GM19023 (cell line): ENCODE data around the gene KRTAP5-8.
"Not testable (repeated sequence)": the region's sequence is repeated elsewhere in the genome, so short reads cannot be mapped to it uniquely, and the experiment has no call there.

Experiments used
- ATAC-seq: cut with Tn5 transposase; IDR thresholded peaks from one replicate; pipeline ENCODE4 v1.9.1; 2021; ENCODE audit warnings: mild to moderate bottlenecking, moderate library complexity; ENCODE audit not compliant: unreplicated experiment

Gene KRTAP5-8

DNA sequence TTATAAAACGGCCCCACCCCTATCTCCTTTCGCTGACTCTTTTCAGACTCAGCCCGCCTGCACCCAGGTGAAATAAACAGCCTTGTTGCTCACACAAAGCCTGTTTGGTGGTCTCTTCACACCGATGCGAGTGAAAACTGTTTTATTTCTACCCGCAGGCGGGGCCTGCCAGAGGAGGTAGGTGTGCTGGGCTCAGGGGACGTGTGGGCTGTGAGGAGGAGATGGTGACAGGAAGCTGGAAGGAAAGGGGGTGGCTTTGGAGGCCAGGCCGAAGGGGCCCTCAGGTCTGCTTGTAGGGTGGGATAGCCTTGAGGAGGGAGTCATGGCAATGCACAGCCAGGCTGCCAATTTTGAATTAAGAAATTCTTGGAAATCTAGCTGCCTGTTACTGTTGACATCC, 32.0 kb upstream of the KRTAP5-8 start:
- no peak for ATAC-seq

DNA sequence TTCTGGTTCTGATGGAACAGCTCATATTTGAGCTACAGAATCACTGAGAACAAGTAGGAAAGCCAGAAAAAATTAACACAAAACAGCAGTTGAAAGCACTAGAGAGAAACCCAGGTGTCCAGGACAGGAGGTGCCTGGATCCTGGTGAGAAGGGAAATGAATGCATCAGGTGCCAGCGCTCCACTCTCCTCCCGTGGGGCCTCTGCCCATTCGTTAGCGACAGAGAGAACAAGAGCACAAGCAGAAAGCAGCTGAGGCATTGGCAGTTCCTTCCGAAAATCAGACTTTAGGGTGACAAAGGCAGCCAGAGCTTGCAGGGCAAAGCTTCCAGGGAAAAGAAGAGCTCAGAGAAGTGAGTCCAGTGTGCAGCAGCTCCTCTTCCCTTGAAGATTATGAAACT, 30.7 kb upstream of the KRTAP5-8 start:
- ATAC-seq: no peak

DNA sequence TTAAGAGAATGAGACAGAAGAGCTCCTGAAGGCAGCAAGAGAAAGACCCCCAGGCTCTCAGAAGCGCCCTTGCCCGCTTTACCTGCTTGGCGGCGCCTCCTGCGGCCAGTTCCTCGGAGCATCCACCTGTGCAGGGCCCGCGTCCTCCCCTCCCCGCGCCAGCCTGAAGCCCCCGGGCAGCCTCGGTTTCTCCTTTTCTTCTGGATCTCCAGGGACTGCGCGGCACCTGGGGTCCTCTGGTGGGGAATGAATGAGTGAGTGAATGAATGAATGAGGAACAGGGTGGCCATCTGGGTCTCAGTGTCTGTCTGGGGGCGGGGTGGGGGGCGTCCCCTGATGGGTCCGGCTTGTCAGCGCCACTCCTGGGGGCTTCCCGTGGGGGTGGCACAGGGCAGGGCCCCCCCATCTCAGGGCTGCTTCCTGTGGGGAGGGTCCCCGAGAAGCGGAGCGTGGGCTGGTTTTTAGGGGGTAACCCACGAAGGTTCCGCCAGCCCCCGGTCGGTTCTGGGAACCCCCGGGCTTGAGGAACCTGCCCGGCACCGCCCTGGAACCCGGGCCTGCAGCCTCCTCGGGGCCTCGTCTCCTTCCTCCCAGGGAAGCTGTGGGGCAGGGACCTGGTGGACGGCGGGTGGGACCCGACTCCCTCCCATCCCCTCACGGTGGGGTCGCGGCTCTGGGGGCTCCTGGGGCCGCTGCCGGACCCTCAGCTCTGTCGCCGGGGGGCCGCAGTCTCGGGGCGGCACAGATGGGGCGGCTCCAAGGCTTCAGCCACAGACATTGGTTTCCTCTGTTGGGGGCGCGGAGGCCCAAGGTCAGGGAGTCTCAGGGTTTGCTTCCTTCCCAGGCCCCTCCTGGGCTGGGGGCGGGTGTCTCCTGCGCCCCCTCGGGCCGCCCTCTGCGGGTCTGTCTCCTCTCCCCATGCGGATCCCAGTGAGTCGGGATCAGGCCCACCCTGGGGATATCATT, 19.0 kb upstream of the KRTAP5-8 start:
- ATAC-seq: no peak

DNA sequence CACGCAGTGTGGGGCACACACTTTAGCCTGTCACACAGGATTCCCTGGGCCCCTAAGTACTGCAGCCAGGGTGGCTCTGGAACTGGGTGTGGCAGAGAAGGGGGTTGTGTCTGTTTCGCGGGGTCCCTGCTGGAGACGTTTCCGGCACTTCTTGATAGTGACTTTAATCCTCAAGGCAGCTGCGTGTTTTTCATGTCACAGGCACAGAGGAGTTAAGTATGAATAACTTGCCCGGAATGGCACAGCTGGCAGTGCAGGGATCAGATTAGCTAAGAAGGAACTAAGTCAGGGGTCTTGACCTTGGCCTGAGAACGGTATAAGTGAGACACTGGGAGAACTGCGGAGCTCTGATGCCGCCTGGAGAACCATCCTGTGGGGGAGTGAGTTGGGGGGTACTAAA, 18.3 kb upstream of the KRTAP5-8 start:
- ATAC-seq: no peak

GRCh38 chr11:71525188-71525937, 12.5 kb upstream of the KRTAP5-8 start:
- no peak for ATAC-seq

DNA sequence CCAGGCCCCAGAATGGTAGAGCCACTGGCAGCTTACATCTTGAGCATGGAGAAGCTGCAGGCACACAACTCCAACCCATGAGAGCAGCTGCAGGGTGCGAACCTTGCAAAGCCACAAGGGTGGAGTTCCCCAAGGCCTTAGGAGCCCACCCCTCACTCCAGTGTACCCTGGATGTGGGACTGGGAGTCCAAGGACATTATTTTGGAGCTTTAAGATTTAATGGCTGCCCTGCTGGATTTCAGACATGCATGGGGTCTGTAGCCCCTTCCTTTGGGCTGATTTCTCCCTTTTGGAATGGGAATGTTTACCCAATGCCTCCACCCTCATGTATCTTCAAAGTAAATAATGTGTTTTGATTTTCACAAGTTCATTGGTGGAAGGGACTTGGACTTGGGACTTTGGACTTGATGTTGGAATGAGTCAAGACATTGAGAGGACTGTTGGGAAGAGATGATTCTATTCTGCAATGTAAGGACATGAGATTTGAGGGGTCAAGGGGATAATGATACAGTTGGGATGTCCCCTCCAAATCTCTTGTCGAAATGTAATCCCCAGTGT, 11.8 kb upstream of the KRTAP5-8 start:
- no peak for ATAC-seq

GRCh38 chr11:71526796-71527575, 10.8 kb upstream of the KRTAP5-8 start, which contains the start of gene KRTAP5-7:
KRTAP5-7 (plus strand) TSS chr11:71527267; CDS start chr11:71527301, 34 bp downstream.
- not testable (repeated sequence) for ATAC-seq

DNA sequence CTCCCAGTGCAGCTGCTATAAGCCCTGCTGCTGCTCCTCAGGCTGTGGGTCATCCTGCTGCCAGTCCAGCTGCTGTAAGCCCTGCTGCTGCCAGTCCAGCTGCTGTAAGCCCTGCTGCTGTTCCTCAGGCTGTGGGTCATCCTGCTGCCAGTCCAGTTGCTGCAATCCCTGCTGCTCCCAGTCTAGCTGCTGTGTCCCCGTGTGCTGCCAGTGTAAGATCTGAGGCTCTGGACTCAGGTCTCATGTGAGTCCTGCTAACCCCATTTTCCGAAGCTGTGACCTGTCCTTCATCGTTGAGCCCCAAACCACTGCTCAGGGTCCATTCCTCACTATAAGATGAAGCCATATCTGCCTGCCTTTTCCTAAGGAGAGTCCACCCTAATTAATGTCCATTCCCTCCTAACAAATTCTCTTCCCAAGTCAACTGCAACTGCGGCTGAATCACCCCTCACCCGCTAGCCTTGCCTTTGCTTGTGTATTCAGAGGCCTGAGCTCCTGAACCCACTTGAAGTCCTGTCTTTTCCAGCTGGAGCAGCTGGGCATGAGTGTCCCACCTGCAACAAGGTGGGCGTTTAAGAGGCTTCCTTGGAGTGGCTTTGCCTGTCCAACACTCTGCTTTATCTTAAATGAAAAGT, 10.1 kb upstream of the KRTAP5-8 start:
- no peak for ATAC-seq

- ATAC-seq: no peak
These were observed 7.2 kb upstream of the KRTAP5-8 start for GRCh38 chr11:71530602-71531001.

DNA sequence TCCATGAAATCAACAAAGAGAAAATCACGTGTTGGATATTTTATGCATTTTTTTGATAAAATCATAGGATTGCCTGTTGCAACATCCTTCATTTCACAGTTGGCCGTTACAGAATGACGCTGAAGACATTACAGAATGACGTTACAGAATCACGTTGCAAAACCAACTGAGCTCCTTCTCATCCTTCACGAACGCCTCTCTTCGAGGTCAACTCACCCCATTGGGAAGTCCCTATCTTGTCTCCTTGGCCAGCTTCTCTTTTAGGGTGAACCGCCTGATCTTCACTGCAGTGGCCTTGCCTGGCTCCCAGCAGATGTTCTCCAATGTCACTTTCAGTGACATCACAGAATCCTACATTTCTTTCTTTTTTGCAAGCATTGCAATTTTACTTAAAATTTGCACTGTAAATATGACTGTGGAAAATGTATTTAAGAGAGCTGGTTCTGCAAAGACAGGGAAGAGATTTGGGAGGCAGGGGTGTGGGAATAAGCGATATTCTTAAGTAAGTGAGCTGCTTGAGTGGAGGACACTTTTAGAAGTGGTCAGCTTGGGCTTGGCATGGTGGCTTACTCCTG, 5.7 kb upstream of the KRTAP5-8 start:
- ATAC-seq: no peak

DNA sequence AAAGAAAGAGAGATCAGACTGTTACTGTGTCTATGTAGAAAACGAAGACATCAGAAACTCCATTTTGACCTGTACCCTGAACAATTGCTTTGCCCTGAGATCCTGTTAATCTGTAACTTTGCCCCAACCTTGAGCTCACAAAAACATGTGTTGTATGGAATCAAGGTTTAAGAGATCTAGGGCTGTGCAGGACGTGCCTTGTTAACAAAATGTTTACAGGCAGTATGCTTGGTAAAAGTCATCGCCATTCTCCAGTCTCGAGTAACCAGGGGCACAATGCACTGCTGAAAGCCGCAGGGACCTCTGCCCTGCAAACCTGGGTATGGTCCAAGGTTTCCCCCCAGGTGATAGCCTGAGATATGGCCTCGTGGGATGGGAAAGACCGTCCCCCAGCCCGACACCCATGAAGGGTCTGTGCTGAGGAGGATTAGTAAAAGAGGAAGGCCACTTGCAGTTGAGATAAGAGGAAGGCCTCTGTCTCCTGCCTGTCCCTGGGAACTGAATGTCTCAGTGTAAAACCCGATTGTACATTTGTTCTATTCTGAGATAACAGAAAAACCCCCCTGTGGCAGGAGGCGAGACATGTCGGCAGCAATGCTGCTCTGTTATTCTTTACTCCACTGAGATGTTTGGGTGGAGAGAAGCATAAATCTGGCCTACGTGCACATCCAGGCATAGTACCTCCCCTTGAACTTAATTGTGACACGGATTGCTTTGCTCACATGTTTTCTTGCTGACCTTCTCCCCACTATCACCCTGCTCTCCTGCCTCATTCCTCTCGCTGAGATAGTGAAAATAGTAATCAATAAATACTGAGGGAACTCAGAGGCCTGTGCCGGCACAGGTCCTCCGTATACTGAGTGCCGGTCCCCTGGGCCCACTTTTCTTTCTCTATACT, 2.9 kb upstream of the KRTAP5-8 start:
- not testable (repeated sequence) for ATAC-seq

GRCh38 chr11:71535825-71536224, 2.0 kb upstream of the KRTAP5-8 start:
- no peak for ATAC-seq

- ATAC-seq: no peak
These were observed 288 bp upstream of the KRTAP5-8 start for GRCh38 chr11:71537537-71537936.

GRCh38 chr11:71538666-71538990, 803 bp downstream of the KRTAP5-8 start:
- ATAC-seq: no peak

GRCh38 chr11:71539017-71539416, 1.2 kb downstream of the KRTAP5-8 start:
- ATAC-seq: no peak

GRCh38 chr11:71539971-71540370, 2.1 kb downstream of the KRTAP5-8 start:
- ATAC-seq: not testable (repeated sequence)

- not testable (repeated sequence) for ATAC-seq
These were observed 2.9 kb downstream of the KRTAP5-8 start for GRCh38 chr11:71540521-71541304.

- ATAC-seq: no peak
These were observed 4.6 kb downstream of the KRTAP5-8 start for GRCh38 chr11:71542382-71542781.
